ENCODE measurements around the gene ZDHHC8. TPM values are rescaled to one million over a fixed set of nuclear protein-coding genes. Genes with fewer than 3 reads are reported as not detected.

ZDHHC8 gene
- 12.8 and 19.6 TPM in 2 replicates for total RNA-seq

GRCh38 chr22:20131597-20131858 is at the start of gene ZDHHC8:
TSS of gene ZDHHC8 (plus strand) at chr22:20131804. CDS start at chr22:20131948, 144 bp downstream.

GRCh38 chr22:20115691-20116375 is 15.8 kb upstream of the ZDHHC8 start, which contains the start of gene RANBP1:
TSS of gene RANBP1 (plus strand) at chr22:20116104. CDS start at chr22:20116185, 81 bp downstream.

DNA sequence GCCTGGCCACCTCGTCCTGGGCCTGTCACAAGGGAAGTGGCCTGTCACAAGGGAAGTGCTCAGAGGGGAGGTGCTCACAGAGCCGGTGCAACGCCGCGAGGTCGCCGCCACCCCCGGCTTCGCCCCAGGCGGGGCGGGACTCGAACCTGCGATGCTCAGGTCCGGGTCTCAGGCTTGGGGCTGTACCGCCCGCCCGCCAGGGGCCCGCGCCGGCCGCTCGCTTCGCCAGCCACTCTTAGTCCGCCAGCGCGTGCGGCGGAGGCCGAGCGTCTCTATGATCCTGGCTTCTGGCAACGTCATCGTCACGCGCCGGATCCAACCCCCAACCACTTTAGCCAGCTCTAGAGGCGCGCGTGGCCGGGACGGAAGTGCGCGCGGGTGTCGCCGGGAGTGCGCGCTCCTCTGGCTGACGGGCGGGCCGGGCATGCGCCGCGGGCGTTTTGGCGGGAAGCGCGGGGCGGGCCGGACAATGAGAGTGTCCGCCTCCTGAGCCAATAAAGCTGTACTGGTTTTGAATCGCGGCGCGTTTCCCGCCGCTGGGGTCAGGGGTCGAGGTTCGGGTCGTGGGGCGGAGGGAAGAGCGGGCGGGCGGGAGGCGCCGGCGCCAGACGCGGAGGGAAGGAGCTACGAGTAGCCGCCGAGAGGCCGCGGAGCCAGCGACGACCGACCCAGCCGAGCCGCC is 14.5 kb upstream of the ZDHHC8 start, which contains the start of gene TRMT2A:
TSS of gene TRMT2A (minus strand) at position 276 of the 682 bp plus-strand sequence. CDS start 320 bp downstream, outside the sequence.

DNA sequence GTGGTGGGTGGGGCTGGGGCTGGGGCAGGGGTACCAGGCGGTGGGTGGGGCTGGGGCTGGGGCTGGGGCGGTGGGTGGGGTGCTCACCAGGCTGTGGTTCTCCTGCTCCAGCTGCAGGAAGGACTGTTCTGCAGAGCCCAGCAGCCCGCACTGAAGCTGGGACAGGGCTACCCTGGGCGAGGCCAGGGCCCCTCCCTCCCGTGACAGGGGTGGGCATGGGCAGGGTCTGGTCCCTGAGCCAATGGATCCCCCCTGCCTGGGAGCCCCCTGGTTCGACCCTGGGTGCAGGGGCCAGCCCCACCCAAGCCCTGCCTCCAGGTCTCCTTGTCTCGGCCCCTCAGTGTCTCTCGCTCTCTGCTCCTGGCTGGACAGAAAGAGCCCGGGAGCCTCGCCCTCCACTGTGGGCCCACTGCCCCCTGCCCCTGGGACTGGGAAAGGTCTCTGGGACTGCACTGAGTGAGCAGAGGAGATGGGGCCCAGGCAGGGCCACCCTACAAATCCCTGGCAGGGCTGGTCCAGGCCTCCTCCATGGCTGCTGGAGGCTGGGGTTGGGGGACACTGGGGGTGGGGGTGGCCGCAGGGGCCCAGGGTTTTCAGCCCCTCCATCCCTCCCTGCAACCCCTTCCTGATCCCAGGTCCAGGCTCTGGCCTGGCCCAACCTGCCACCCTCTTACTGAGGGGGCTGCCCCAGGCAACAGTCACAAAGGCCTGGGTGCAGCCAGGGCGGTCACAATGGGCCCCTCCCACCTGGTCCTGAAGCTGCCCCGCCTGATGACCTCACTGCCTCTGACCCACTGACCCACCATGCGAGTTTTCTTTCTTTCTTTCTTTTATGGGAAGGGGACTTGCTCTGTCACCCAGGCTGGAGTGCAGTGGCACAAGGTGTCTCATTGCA is 19.0 kb downstream of the ZDHHC8 start, which contains the start of gene CCDC188:
TSS of gene CCDC188 (minus strand) at position 675 of the 895 bp plus-strand sequence. CDS start at position 606, 69 bp downstream.

Other genes with a start within 250 kb of the ZDHHC8 start
- gene COMT, start 190.0 kb upstream of the ZDHHC8 start, total RNA-seq: 315 and 400 TPM in 2 replicates
- gene TXNRD2, start 190.0 kb upstream of the ZDHHC8 start, total RNA-seq: 21.9 and 24.6 TPM in 2 replicates
- 1.7 and 4.4 TPM in 2 replicates for gene ARVCF, start 115.0 kb upstream of the ZDHHC8 start, total RNA-seq
- gene TANGO2, start 110.7 kb upstream of the ZDHHC8 start, total RNA-seq: 21.3 and 36.0 TPM in 2 replicates
- 8.2 and 8.6 TPM in 2 replicates for gene DGCR8, start 51.6 kb upstream of the ZDHHC8 start, total RNA-seq
- gene RANBP1, start 15.7 kb upstream of the ZDHHC8 start, total RNA-seq: 547 and 560 TPM in 2 replicates
- 29.1 and 39.7 TPM in 2 replicates for gene TRMT2A, start 14.6 kb upstream of the ZDHHC8 start, total RNA-seq
- 1.4 TPM in 1 of 2 replicates, not detected in the other for gene CCDC188, start 19.3 kb downstream of the ZDHHC8 start, total RNA-seq
- 2.8 and 4.0 TPM in 2 replicates for gene RTN4R, start 136.5 kb downstream of the ZDHHC8 start, total RNA-seq
- 67.0 and 87.9 TPM in 2 replicates for gene DGCR6L, start 188.3 kb downstream of the ZDHHC8 start, total RNA-seq